GM15510 (cell line): ENCODE results near the gene PTPN2.

Experiments used
- POLR2A ChIP-seq: IDR thresholded peaks from 3 replicates; pipeline ENCODE4 v1.6.1; 2011; ENCODE audit warnings: borderline replicate concordance; ENCODE audit not compliant: insufficient read length; ENCODE audit errors: extremely low read depth

Gene PTPN2

DNA sequence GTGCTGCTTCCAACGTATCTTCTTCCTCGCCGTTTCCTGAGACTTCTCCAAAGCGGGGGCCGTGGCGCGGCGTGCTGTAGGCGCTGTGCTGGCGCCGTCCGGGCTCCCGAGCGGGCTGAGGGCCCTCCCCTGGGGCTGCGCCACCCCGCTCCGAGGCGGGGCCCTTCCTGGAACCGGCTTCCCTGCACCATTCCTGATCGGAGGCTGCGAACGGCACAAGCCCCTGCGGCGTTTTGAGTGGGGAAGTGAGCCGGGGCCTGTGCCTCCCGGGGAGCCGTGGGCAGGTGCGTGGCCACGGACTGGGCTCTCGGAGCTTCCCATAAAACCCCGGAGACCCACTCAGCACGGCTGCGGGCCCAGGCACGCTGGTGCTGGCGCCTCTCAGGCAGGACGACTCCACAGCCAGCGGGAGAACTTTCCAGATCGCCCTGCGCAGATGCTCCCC lies 106.5 kb downstream of the PTPN2 start:
- no peak for TF ChIP-seq POLR2A

DNA sequence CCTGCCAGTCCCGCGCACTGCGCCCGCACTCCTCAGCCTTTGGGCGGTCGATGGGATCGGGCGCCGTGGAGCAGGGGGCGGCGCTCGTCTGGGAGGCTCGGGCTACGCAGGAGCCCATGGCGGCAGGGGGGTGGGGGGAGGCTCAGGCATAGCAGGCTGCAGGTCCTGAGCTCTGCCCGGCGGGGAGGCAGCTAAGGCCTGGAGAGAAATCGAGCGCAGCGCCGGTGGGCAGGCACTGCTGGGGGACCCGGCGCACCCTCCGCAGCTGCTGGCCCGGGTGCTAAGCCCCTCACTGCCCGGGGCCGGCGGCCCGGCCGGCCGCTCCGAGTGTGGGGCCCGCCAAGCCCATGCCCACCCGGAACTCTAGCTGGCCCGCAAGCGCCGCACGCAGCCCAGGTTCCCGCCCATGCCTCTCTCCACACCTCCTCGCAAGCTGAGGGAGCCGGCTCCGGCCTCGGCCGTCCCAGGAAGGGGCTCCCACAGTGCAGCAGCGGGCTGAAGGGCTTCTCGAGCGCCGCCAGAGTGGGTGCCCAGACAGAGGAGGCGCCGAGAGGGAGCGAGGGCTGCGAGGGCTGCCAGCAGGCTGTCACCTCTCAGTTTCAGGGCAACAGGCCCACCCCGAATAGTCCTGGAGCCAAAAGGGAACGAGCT lies 107.1 kb downstream of the PTPN2 start:
- no peak for TF ChIP-seq POLR2A

DNA sequence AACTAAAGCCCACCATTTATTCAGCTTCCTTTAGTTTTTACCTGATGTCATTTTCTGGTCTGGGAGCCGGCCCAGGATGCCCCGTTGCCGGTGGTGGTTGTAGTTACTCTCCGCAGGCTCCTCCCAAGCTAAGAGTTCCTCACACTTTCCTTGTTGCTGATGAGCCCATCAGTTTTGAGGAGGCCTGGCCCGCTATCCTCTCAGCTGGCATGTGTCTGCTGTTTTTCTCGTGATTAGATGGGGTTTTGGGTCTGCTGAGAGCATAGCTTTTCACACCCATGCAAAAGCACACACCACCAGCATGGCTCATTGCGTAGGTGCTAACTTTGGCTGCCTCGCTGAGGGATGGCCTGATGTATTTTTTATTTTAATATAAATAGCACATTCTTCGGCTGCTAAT lies 109.1 kb downstream of the PTPN2 start:
- no peak for TF ChIP-seq POLR2A

DNA sequence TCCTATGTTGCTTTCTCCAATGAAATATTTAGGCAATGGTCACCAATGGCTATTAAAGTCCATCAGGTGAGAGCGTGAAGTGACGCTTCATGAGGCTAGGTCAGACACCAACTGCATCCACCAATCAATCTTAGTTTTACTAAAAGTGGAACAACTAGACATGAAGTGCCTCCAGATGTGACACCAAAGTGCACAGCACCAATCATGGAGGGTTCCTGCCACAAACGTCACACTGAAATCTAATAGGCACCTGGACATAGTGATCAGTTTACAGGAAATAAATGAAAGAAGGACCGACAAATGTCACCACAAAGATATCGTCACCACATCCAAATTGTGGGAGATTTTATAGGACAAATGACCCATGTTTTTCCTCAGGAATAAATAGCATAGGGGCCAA lies 110.7 kb downstream of the PTPN2 start:
- no peak for TF ChIP-seq POLR2A

DNA sequence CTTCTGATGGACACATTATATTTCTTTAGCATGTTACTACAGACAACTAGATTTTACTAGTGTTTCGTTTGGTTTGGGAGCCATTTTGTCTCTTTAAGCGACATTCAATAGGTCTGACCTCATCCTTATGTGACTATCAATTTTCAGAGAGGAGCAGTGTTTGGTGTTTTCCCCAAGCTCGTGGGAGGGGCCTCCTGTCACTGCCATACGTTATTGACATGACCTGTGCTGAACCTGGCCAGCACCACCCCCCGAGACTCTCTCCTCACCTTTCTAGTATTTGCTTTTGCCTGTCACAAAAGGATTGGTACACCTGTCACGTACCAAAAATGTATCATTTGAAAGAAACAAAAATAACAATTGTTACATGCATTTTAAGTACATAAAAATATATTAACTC lies 111.9 kb downstream of the PTPN2 start:
- TF ChIP-seq POLR2A, result no peak

DNA sequence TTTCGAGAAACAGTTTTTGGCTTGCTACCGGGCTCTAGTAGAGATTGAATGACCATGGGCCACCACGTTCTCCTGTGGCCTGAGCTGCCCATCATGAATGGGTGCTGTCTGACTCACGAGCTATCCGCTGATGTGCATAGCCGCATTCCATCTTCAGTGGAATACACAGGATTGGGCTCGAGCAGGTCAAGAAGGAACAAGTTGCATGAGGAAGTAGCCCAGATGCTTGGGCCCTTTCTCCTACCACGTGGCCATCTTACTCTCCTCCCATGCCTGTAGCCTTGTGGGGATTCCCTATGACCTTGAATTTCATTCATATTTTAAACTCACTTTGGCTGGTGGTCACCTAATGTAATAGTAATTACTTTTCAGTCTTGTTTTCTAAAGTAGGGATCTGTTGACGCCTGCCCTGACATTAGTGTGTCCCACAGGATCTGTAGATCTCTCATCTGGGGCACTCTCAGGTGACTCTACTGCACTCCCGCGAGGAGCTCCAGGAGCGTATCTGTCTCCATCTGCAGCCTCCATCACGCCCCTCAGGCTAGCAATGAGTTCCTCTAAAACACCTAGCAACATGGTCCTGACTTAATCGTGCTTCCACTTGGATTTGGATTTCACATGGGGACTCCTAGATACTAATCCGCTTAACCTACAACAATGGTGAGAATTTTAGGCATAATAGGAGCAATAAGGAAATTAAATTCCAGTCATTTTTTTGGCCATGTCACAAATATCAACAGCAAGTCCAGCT lies 113.4 kb downstream of the PTPN2 start:
- TF ChIP-seq POLR2A, result no peak

DNA sequence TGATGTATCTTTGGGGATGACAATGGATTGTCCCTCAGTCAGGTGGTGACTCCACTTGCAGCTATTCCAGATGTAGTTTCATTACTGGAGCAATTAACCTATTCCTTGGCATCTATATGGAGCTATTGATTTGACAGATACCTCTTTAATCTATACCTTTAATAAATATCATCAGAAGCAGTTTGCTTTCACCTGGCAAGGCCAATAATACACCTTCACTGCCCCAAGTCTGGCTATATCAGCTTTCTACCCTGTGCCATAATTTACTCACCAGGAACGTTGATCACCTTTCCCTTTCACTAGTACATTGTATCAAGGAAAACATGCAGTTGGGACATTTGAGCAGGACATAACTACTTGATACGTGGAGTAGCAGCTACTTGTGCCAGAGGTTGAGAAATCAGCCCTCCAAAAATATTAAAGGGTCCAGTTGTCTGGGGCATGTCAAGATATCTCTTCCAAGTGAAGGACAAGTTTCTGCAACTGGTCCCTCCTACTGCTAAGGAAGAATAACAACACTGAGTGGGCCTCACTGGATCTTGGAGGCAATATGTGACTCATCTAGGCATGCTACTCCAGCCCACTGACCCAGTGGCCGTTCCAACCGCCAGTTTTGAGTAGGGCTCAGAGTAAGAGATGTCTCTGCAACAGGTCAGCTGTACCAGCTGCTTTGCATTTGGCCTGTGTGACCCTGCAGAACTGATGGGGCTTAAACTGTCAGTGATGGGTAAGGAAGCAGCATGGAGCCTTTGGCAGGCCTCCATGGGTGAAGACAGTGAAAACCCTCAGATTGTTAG lies 114.2 kb downstream of the PTPN2 start:
- TF ChIP-seq POLR2A, result no peak

DNA sequence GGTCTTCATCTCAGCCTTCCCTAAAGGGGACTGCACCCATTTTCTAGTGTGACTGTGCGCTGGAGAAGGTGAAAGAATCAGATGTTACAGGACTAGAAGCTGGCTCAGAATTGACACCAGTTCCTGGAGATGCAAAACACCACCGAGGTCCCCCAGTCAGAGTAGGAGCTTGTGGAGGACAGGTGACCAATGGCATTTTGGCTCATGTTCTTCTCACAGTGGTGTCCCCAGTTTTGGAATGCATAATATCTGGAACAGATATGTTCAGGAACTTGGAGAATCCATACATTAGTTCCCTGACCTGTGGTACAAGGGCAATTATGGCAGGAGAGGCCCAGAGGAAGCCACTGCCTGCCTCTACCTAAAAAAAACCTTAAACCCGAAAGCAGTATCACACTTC lies 114.9 kb downstream of the PTPN2 start:
- no peak for TF ChIP-seq POLR2A

DNA sequence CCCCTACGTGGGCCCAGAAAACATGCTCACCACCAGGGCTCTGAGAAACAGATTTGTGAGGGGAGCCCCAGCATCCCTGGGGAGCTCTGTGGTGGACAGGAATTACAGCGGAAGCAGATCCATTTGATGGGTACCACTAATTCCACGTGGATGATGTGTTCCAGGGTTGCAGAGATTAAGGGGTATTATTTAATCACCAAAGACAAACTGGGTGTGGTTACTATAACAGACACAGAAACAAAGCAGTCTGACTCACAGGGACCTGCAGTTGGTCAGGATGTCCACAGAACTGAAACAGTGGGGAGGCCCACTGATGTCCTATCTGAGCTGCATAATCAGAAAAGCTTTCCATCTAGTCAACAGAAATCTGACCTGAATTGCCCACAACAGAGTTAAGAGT lies 115.4 kb downstream of the PTPN2 start:
- no peak for TF ChIP-seq POLR2A

DNA sequence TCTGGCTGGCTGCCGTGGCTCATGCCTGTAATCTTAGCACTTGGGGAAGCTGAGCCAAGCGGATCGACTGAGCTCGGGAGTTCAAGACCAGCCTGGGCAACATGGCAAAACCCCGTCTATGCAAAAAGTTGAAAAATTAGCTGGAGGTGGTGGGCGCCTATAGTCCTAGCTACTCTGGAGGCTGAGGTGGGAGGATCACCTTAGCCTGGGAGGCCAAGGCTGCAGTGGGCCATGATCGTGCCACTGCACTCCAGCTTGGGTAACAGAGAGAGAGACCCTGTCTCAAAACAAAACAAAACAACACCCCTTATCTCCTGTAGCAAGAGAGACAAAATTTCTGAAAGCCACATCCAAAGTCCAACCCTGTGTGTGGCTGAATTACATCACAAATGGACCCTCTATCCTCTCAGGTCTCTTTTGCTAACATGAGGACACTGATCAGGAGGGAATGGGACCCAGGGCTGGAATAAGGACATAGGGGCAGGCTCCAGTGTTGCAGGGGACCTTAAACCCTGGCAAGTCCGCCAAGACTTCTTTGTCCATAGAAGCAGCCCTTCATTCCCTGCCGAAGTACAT lies 116.4 kb downstream of the PTPN2 start:
- TF ChIP-seq POLR2A, result no peak

DNA sequence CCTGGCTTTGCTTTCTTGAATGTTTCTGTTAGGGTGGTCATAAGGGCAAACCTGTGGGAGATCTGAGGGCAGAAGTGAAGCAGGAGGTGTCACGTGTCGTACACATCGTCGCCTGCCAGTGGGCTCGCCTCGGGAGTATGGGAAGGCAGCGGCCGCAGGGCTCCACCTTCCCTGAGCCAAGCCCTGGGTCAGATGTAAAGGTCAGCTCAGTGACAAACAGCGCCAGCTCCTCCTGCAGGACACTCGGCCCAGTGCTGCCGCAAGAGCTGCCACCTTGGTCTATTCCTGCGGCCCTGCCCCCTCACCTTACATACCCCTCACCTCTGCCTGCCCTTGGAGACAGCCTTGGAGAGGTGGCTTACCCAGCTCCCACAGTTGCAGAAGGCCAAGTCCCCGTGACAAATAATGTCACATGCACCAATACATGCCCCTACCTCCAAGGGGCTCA lies 117.0 kb downstream of the PTPN2 start:
- TF ChIP-seq POLR2A, result no peak

DNA sequence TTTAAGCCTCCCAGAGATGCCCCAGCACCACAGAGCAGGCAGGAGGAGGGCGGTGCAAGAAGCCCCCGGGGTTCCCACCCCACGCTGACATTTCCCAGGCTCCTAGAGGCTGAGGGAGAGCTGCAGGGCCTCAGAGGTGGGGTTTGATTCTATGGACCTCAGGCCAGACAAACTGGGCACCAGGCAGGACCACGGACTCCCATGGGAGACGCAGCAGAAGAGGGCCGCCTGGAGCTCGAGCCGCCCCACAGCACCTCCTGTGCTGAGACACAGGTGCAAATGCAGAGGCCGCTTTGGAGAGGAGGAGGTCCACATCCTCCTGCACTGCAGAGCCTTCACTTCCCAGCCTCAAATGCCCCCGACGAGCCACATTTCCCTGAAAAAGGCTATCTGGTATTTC lies 118.5 kb downstream of the PTPN2 start:
- no peak for TF ChIP-seq POLR2A

DNA sequence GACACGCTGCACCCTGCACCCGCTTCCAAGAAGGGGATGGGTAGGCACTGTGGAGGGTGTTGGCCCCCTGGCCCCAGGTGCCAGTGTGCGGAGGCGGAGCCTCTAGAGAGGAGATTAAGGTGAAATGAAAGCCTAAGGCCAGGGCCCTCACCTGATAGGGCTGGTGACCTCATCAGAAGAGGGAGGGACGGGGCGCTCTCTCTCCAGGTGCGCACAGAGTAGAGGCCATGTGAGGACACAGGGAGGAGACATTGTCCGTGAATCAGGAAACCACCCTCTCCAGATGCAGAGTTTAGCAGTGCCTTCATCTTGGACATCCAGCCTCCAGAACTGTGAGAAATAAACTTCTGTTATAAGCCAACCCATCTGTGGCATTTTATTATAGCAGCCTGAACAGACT lies 118.9 kb downstream of the PTPN2 start:
- TF ChIP-seq POLR2A, result no peak

DNA sequence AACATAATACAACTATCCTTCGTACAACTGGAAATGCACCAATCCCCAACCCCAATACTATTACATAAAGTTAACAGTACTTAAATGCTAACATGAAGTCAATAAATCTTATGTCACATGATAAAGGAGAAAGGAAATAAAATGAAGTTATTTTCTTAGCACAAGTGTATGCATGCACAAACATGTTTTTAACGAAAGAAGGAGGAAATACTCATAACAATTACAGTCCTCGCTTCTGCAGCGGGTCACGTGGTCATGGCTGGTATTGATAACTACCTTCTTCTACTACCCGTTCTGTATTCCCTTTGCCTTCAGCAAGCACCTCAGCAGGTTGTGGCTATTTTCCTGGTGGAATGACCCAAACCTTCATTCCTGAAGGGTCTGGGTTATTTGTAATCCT lies 129.5 kb downstream of the PTPN2 start:
- TF ChIP-seq POLR2A, result no peak

DNA sequence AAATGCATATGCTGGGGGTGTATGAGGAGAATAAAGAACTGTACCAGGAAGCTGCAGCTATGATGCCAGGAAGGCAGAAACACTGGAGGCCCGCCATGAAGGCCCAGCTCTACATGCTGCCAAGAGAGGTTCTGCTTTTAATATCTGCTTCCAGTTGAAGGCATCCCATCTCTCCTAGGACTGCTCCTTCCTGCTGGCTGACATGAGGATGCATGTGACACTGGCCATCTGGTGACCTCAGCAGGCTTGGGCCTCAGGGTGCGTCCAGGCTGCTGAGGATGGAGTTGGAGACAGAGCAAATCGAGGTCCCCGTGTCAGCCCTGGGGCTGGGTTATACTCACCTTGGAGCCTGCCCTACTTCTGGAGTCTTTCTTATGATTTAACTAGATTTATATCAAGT lies 132.1 kb downstream of the PTPN2 start:
- no peak for TF ChIP-seq POLR2A
